Superior temporal gyrus (tissue), 1 donor: ENCODE measurements around the gene RAG1.
A peak's percentile ranks its signal among the peaks of the same experiment; 100 is the strongest.

Experiments
- DNase-seq: peaks from one replicate; pipeline ENCODE4 v3.0.0-alpha.2; 2016; ENCODE audit errors: extremely low spot score

Gene RAG1

GRCh38 chr11:36590513-36590912 lies 22.7 kb downstream of the RAG1 start:
- no peak for DNase-seq

DNA sequence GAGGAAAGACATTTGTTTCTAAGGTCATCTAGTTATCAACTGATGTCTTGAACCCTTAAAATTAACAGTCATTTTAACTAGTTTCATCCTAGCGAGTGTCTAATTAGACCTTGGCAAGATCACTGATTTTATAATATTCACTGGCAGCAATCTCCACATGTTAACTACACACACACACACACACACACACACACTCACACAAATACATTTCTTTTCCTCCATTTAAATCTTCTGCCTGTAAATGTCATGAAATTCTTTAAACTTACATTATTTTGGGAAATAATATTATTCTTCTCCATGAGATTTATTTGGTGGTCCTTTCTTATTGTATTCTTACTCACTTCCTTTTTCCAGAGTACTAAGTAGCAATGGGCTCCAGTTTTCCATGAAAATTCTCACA lies 23.6 kb downstream of the RAG1 start:
- no peak for DNase-seq

- DNase-seq: peak; percentile 98
These were observed 26.6 kb downstream of the RAG1 start, which contains the start of gene IFTAP for GRCh38 chr11:36594316-36594989. IFTAP (plus strand) TSS chr11:36594502; CDS start chr11:36610104, 15,602 bp downstream.

DNA sequence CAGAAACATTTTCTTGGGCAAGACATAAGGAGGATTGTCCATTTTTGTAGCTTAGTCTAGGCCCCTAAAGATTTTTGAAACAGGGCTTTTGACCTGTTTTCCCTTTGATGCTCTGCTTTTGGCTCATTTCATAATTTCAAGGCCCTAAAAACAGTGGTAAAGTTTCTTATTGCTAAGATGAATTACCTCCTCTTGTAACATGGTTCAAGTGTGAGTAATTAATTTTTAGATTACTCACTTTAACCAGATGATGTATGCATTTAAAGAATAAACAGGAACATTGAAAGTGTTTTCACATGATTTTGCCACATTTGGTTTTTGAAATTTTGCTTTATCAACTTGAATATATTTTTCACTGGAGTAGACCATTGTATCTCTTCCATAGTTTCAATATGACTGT lies 29.1 kb downstream of the RAG1 start:
- no peak for DNase-seq

DNA sequence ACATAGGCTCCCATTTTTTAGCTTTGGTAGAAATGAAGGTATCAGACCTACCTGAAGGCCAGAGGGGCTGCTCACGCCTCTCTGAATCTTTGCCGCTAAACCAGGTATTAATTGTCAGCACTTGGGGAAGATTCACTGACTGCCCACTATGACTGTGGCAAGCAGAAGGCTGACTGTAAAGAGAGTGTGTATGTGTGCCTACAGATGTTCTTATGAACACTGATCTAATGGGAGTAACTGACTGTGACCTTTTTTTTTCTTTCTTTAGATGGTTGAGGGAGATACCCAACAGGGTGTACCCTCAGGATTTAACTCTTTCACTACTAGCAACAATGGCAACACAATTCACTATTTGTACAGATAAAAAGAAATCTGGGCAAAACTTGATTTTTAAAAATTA lies 30.2 kb downstream of the RAG1 start, which contains the start of gene RAG2:
TSS of gene RAG2 (minus strand) at position 186 of the 400 bp plus-strand sequence. CDS start 4,068 bp downstream, outside the sequence.
- DNase-seq: no peak

DNA sequence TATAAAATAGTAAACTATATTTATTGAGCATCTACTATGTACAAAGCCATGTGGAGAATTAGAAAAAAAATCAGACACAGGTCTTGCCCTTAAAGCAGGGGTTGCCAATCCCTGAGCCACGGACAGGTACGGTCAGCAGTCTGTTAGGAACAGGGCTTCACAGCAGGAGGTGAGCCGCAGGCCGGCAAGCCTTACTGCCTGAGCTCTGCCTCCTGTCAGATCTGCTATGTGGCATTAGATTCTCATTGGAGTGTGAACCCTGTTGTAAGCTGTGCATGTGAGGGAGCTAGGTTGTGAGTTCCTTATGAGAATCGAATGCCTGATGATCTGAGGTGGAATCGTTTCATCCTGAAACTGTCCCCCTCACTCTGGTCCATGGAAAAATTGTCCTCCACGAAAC lies 32.4 kb downstream of the RAG1 start:
- DNase-seq: no peak

GRCh38 chr11:36601155-36601554 lies 33.3 kb downstream of the RAG1 start:
- no peak for DNase-seq

GRCh38 chr11:36602135-36602534 lies 34.3 kb downstream of the RAG1 start:
- DNase-seq: no peak

DNA sequence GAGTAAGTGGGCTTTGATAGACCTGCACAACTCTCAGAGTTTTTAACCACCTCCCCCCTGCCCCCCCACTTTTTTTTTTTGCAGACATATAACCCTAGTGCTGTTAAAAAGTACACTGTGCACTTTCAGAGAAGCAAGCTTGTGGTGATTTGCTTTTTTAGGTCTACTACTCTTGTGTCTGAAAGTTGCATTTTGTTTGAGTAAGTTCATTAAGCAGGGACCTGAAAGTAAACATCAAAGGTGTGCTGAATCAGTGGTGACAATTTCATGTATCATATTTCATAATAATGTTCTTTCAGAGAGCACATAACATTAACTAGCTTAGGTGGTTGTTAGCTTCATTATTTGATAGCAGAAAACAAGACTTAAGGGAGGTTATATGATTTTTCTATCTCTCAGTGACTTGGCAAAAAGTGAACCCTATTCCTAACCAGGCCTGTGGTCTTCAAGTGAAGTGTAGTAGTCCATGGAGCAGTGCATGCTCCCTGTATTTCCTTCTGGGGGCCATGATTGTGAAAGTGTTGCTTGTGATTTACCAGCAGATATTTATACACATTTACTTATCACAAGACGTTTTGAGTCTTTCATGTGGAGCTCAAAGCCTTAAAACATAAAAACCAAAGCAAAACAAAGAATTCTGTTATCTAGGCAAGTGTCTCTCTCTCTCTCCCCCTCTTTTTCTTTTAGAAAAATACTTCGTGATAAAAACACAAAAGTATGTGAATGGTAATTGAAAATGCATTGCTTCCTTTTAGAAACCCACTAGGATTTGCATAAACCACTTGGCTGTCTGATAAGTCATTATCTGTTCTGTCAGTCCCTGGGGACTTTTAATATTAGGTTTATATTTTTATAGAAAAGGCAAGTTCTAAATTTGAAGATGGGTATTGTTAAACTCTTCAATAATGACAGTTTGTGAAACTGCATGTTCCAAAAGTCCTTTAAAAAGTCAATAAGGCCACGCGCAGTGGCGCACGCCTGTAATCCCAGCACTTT lies 37.7 kb downstream of the RAG1 start:
- DNase-seq: no peak

DNA sequence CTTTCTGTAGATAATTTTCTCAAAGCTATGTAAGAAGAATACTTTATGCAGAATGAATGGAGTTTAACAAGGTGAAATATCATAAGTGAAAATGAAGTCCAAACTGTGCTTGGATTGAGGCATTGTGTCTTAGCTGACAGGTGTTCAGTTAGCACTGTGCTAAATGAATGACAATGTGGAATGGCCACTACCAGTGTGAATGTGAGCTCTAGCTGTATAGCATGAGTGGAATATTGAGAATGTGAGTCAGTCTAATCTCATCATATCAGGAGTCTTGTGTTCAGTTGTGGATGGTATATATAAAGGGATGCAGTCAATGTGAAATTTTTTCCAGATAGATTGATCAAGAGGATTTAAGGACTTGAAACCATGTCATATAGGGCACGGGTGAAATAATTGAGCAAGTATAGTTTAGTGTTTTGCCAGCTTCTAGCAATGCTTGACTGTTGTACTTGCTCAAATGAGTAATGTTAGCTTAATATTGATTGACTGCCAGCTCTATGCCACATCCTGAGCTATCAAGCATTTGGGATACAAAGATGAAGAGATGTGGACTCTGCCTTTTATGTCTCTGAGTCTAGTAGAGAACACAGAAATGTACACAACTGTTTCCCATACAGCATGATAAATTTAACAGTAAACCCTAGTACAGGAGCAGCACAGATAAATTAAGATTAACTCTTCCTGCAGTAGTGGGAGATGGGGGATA lies 40.8 kb downstream of the RAG1 start:
- no peak for DNase-seq

GRCh38 chr11:36609383-36609782 lies 41.6 kb downstream of the RAG1 start:
- no peak for DNase-seq

GRCh38 chr11:36615826-36616225 lies 48.0 kb downstream of the RAG1 start:
- no peak for DNase-seq

- DNase-seq: no peak
These were observed 49.9 kb downstream of the RAG1 start for GRCh38 chr11:36617543-36618362.

GRCh38 chr11:36618363-36619047 lies 50.7 kb downstream of the RAG1 start:
- DNase-seq: peak; percentile 19

DNA sequence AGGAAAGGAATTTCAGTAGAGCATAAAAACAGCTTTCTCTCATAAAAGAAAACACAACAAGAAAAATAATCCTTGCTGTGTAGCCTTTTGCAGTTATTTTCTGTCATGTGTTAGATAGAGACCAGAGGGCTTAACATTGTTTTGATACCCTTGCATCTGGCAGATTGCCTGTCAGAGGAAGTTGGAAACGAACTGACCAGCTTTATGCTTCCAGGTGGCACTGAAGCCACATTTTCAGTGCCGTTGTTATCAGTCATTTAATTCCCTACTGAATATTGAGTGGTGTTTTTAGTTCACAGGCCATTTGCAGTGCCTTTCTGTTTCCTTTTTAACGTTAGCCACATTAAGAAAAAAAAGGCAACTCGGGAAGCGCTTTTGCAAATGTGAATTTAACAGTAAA lies 51.7 kb downstream of the RAG1 start:
- peak; percentile 33 for DNase-seq

GRCh38 chr11:36620246-36620645 lies 52.4 kb downstream of the RAG1 start:
- no peak for DNase-seq

- peak; percentile 53 for DNase-seq
These were observed 54.8 kb downstream of the RAG1 start for GRCh38 chr11:36622431-36623136.

DNA sequence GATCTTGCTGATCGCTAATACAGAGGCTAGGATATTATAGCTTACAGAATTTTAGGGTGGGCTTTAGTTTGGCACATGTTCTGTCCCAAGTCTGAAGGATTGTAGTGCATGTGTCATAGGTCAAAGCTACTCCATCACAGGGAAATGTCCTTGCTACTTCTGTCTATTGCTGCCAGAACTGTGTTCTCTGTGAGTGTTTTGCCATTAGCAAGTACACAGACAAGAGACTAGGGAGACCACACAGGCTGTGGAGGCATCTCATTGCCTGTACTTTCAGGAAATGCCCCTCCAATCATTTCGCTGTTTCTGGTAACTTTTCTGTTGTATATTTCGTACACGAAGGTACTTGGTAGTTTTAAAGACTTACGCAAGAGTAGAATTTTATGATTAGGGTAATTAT lies 55.7 kb downstream of the RAG1 start:
- no peak for DNase-seq

GRCh38 chr11:36627006-36627405 lies 59.2 kb downstream of the RAG1 start:
- no peak for DNase-seq

GRCh38 chr11:36627471-36627870 lies 59.7 kb downstream of the RAG1 start:
- DNase-seq: no peak
